RWPE1 (cell line): ENCODE results near the gene SEC14L1.

Experiments
- CTCF ChIA-PET: fragments of 350-600 bp; sonication (Branson Sonifier 250); formaldehyde crosslinking; extraction: SDS; loops from one replicate; lab custom pipeline; 2021; lab: Yijun Ruan, JAX
- POLR2A ChIA-PET: fragments of 400-600 bp; formaldehyde crosslinking; extraction: SDS; loops from one replicate; lab custom pipeline; 2020; ENCODE audit warnings: antibody characterized with exemption; ENCODE audit not compliant: low non-redundant PET; lab: Yijun Ruan, JAX
- DNase-seq: peaks from one replicate; pipeline ENCODE4 v3.0.0; 2012; ENCODE audit warnings: low spot score
- H3K27ac ChIP-seq: fragments of 450-650 bp; 2 replicates; pipeline ENCODE4 v1.5.1; 2017
- TF ChIP-seq, protein P1 (sequence below): fragments of 450-650 bp; conservative IDR thresholded peaks from 2 replicates; pipeline ENCODE4 v1.5.1; 2017; ENCODE audit warnings: low read depth, mild to moderate bottlenecking

The SEC14L1 gene

DNA sequence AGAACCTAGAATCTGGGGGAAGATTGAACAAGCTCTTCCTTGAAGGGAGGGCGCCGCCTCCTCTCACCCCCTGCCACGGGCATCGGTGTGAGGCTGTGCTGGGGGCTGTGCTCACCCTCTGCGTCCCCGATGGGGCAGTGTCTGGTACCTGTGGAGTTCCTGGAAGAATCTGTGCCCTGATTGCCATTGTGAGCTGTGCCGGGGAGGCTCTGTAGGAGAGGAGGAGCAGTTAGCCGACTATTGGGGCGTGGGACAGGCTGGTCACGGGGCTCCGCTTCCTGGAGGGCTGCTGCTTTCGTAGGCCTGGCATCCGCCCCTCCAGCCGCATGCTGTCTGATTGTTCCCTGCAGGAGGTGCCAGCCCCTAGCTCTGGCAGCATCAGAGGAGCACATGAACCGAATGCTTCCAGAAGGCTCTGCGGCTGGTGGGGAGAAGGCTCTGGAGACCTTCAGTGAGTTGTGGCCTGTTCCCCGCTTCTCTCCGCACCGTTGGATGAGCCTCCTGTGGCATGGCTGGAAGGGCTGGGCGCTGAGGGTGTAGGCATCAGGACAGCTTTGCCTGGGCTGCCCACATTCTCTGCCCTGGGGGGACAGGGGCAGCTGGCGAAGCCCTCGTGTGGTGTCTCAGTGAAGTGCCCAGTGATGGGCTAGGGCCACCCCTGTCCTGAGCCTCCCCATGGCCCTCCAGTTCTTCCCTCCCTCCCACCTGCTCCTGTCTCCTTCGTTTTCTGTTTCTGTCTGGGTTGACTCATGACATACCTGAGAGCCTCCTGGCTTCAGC is 86.9 kb downstream of the SEC14L1 start:
- DNase-seq = no peak
- CTCF ChIA-PET = interaction anchor here (1.2 kb wide), 1 partner anchor 18 kb away, joined by 3 read pairs; no protein-coding TSS in a partner anchor
- POLR2A ChIA-PET = no interaction called here
- no peak overlapping the region for H3K27ac ChIP-seq
- TF ChIP-seq, protein P1, sequence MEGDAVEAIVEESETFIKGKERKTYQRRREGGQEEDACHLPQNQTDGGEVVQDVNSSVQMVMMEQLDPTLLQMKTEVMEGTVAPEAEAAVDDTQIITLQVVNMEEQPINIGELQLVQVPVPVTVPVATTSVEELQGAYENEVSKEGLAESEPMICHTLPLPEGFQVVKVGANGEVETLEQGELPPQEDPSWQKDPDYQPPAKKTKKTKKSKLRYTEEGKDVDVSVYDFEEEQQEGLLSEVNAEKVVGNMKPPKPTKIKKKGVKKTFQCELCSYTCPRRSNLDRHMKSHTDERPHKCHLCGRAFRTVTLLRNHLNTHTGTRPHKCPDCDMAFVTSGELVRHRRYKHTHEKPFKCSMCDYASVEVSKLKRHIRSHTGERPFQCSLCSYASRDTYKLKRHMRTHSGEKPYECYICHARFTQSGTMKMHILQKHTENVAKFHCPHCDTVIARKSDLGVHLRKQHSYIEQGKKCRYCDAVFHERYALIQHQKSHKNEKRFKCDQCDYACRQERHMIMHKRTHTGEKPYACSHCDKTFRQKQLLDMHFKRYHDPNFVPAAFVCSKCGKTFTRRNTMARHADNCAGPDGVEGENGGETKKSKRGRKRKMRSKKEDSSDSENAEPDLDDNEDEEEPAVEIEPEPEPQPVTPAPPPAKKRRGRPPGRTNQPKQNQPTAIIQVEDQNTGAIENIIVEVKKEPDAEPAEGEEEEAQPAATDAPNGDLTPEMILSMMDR = no peak

DNA sequence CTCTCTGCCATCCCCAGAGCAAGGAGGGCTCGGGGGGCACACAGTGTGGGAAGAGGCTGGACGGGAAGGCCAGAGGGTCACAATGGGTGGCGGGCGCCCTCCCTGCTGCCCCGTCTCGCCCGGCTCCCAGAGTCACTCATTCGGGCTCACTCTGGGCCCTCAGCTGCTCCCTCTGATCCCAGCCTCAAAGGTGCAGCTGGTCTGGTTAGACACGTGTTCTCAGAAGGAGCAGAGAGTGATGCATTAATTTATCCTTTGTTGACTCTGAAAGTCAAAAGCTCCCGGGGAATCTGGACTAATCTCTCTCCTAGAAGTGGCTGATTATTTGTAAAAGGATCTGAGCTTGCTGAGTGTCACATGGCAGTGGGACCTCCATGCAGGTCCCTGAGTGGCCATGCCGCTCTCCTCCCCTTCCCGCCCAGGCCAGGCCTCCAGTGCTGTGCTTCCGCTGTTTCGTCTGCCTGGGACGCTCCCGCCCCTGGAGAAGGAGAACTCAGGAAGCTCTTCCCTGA is 87.5 kb downstream of the SEC14L1 start:
- H3K27ac ChIP-seq = no peak overlapping the region
- no peak for DNase-seq
- TF ChIP-seq, protein P1 = no peak
- POLR2A ChIA-PET = no interaction called here
- CTCF ChIA-PET = interaction anchor here (1.2 kb wide), 1 partner anchor 18 kb away, joined by 3 read pairs; no protein-coding TSS in a partner anchor

DNA sequence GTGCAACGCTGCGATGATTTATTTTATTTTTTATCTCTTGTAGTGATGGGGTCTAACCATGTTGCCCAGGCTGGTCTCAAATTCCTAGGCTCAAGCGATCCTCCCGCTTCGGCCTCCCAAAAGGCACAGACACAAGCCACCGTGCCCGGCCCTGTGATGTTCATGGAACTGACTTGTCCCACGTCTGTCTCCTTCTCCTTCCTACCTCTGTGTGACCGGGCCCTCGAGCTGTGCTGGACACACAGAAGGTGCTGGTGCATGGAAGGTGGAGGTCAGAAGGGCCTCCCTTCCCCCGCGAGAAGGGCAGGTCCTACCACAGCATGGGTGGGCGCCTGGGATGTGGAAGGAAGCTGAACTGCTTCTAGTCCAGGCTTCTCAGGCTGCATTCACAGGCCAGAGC is 88.0 kb downstream of the SEC14L1 start:
- DNase-seq = no peak
- ChIA-PET POLR2A (no interaction called here), CTCF (interaction anchor here (0.6 kb wide), 1 partner anchor 579 kb away, joined by 3 read pairs; no protein-coding TSS in a partner anchor)
- TF ChIP-seq, protein P1 = no peak
- H3K27ac ChIP-seq = no peak overlapping the region

DNA sequence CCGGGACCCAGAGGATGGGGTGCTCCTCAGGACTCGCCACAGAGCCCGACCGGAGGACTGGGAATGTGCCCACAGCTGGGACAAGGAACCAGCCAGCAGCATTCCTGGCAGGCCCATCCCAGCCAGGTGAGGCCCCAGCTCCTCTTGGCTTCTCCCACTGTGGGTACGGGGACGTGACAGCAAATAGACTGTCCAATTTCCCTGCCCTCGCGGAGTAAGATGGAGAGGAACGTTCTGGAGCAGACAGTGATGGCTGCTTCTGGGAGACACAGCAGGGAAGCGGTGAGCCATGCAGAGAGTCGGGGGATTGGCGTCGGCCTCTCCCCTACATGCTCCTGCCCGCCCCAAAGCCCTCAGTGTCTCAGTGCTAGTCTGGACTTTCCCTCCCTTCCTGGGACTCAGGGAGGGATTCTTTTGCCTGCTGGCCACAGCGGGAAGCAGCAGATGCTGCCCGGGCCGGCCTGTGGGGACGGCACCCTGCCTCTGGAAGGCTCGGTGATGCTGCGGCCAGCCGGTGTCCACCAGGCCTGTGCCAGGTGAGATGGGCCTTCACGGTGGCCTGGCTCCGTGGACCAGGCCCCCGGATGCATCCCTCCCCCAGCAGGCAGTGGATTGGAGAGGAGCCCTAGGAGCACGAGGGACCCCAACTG is 89.1 kb downstream of the SEC14L1 start:
- CTCF ChIA-PET = interaction anchor here (0.7 kb wide), 1 partner anchor 419 kb away, joined by 3 read pairs; no protein-coding TSS in a partner anchor
- POLR2A ChIA-PET = no interaction called here
- no peak for DNase-seq
- H3K27ac ChIP-seq = no peak overlapping the region
- TF ChIP-seq, protein P1 = no peak

DNA sequence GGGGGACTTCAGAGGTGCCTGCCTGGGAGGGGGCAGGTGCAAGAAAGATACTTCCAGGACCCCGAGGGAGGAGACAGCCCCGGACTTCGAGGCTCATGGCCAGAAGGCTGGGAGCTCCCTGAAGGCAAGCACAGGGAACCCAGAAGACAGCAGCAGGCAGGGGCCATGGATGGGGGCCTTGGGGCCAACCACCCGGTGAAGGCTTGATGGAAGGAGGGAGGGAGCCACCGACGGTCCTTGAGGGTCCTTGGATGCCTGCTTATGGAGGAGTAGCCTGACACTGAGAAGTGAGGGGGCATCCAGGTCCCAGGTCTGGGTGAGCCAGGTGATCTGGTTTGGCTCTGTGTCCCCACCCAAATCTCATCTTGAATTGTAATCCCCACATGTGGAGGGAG is 89.7 kb downstream of the SEC14L1 start:
- ChIA-PET POLR2A (no interaction called here), CTCF (interaction anchor here (0.7 kb wide), 1 partner anchor 420 kb away, joined by 3 read pairs; no protein-coding TSS in a partner anchor)
- no peak overlapping the region for H3K27ac ChIP-seq
- TF ChIP-seq, protein P1 = no peak
- DNase-seq = no peak

DNA sequence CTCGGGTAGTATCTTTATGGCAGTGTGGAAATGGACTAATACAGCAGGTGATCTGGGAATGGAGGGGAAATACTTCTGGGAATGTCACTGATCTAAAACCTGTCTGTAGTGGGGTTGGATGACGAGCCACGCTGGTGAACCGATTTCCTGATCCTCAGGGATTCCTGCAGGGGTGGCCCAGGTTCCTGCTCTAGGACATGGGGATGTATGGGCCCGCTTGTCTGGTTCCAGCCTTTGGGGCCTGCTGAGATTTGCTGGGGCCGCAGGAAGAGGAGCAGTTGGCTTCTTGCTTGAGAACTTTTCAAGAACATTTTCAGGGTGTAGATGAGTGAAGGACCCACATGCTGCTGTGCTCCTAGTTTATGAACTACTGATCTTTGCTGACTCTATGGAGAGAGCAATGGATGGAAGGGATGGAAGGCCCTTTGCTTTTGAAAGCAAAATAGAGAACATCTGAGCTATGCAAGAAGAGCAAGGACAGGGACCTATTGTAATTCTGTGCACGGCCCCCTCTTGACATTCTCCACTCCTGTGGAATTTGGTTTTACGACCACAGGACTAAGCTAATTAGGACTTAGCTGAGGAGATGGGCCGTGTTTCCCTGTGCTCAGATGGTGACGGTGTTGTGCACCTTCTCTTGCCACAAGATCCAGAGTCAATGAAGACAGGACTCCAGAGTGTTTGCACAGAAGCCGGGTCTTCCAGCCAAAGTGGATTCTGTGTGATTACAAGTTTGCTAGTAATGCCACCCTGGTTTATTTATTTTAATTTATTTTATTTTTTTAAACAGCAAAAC is 90.5 kb downstream of the SEC14L1 start:
- ChIA-PET CTCF (no interaction called here), POLR2A (no interaction called here)
- no peak for DNase-seq
- TF ChIP-seq, protein P1 = no peak
- H3K27ac ChIP-seq = no peak overlapping the region
